ENCODE measurements around the gene SMIM22.

The SMIM22 gene

DNA sequence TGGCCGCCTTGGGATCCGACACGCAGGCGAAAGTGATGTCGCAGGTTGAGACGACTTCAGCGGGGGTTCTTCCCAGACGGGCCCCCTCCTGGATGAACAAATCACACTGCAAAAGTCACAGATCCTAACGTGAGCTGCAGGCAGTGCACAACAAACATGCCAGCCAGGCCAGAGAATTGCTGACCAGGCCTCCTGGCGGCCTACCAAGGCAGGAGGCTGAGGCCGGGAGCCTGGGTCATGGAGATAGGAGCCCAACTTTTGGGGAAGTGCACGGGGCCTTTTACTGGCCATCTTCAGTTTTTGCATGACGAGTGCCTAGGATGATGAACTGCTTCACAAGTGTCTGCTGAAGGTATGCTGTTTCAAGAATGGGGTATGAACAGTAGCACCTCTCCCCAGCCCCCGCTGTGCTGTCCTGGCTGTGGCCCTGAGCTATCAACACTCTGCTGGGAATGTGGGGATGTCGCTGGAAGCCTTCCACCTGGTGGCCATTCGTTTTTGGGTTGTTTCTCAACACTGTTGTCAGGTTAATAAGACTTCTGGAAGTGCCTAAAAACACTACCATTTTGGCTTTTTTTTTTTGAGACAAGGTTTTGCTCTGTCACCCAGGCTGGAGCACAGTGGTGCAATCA lies 19.5 kb downstream of the SMIM22 start:
- no peak for DNase-seq (ENCODE audit: low spot score)

DNA sequence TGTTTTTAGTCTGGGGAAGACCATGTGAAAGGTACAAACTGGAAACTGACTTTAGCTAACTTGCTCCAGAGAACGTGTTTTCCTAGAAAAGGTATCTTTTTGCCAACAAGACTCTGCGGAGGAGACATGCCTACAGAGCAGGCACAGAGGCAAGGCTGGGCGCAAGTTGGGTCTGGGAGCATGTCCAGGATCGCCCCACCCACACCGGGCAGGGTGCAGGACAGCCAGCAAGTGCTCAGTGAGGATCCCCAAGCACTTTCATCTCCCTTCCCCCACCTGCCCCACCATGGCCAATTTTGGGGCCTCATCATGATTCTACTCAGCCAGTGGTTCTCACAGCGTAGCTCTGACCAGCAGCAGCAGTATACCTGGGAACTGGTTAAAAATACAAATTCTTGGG lies 25.5 kb downstream of the SMIM22 start:
- no peak for DNase-seq (ENCODE audit: low spot score)

DNA sequence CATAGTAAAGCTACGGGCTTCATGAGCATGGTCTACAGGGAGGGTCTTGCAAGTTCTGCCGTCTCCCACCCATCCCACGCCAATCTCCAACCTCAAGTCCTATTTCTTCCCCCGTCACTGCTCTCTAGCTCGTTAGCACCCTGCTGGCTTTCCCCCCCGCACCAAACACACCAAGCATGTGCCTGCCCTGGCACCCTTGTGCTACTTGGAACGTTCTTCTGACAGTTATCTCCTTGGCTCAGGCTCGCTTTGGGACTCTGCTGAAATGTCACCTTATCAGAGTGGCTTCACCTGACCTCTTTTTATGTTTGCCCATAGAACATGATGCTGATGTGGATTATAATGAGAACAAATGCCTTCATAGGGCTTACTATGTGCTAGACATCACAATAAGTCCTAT lies 30.0 kb downstream of the SMIM22 start:
- DNase-seq (ENCODE audit: low spot score), result peak; percentile 80

DNA sequence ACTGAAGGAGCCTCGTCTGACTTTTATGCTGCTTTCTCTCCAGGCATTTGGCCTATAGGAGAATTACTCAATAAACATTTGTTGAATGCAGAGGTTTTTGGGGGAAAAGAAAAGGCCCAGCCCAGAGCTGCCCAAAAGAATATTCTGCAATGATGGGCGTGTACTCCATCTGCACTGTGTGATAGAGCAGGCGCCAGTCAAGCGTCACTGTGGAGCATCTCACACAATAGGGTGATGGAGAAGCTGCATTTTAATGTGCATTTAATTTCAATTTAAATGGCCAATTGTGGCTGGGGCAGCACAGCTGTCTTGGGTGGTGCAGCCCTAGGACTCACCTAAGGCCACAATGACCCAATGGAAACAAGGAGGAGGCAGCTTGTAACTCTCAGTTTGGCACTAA lies 31.4 kb downstream of the SMIM22 start:
- peak; percentile 65 for DNase-seq (ENCODE audit: low spot score)

DNA sequence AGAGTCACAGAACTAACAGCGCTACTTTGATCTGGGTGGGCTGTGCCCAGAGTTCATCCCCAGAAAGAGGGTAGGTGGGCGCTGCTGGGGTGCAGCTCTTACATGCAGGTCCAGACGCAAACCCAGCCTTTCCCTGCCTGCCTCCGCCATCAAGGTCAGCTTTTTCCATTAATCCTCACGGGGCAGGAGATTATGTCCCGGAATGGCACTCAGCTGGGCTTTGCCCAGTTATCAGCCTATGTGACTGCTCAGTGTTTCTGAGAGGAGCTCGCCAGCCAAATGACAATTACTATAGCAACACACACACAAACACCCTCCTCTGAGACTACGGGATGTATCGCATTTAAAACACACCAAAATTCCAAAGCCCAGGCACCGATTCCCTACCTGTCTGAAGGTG lies 31.8 kb downstream of the SMIM22 start:
- no peak for DNase-seq (ENCODE audit: low spot score)

DNA sequence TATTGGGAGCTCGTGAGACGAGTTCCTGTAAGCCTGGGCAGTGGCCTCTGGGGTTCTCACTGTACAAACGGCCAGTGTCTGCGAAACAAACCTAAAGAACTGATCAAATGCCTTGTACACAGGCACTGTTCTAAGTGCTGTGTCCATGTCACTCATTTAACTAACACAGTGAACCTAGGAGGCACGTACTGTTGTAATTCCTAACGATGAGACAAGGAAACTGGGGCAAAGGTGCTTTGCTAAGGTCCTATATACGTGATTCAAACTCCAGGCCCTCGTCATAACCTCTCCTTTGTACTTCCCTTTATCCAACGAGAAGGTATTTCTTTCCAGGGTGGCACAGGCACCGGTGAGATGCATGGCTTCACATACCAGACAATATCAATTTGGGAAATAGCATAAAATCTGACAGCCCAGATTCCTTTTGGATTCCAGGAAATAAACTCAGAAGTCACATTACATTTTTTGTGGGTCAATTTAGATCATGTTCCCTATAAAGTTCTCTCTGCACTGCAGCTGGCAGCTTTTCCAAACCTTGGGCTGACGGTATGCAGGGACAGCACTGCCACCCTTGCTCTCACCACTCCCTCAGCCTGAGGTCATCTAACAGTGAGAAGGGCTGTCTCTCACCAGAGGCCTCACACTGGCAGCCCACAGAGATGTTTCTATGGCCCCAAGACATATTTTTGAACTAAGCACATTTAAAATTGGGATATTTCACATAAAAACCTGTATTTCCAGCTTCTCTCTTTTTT lies 33.6 kb downstream of the SMIM22 start:
- DNase-seq (ENCODE audit: low spot score), result no peak

DNA sequence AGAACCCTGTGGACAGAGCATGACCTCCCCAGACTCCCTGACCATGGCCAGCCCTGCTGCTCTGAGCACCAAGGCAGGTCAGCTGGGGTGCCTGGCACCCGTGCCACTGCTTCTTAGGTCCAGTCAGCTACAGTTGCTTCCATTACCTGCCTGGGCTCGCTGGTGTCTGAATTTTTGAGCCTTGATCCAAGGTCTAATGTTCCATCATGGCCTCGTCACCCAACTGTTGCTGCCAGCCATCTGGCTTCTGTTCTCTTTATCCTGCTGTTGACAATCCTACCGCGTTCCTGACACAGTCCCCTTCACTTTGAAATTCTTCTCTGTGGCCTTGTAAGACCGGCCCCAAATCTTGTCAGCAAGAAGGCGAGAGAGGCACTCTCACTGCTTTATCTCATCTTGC lies 35.2 kb downstream of the SMIM22 start:
- no peak for DNase-seq (ENCODE audit: low spot score)

DNA sequence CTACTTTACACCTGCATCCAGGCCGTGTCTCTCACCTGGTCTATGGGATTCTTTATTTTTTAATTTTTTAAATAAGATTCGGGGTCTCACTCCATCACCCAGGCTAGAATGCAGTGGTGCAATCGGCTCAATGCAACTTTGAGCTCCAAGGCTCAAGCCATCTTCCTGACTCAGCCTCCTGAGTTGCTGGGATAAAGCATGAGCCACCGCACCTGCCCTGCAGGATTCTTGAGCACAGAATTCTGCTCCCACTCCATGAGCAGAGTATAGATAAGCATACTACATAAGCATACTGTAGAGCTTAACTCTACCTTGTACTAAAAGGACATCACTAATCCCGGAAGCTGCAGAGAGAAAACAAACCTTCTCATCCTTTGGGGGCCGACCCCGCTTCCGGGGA lies 36.4 kb downstream of the SMIM22 start:
- DNase-seq (ENCODE audit: low spot score), result no peak

DNA sequence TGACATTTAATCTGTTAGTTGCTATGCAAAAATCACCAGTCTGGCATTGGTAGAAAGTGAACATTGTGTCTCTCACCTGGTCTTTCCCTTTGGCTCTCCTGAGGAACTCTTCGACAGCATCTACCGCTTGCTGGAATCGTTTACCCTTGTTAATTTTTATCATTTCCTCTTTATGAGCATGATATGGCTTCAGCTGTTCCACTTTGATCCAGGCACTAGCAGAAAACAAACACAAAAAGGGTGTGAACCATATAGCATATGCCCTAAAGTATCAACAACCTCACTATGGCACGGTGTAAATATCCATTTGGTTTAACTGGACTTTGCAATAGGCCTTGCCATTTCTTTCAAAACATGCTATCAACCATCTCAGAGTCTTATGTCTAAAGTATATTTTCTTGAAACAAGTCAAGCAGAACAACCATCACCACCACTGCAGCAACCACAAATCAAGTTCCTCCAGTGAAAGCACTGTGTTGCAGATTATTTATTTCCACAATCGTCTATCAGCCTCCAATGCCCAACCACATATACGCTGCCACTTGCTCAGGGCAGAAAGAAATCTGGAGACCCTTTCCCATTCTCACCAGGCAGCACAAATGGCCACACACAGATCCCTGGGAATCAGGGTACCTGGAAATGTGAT lies 37.7 kb downstream of the SMIM22 start:
- DNase-seq (ENCODE audit: low spot score), result no peak

DNA sequence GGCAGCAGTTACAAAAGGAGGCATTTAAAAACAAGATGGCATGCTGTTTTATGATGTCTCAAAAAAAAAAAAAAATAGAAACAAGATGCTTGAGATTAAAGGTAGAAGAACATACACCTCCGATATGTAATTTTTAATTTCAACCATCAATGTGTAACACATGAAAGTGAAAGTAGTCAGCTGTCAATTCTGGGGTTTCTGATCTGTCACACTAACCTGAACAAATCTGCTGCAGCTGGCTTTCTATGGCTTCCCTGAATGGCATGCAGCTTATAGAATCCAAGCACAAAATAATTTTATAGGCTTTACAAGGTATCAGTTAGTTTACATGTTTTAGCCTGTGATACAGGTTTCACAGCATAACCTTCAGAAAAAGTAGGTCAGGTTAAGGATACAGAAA lies 38.4 kb downstream of the SMIM22 start:
- no peak for DNase-seq (ENCODE audit: low spot score)

DNA sequence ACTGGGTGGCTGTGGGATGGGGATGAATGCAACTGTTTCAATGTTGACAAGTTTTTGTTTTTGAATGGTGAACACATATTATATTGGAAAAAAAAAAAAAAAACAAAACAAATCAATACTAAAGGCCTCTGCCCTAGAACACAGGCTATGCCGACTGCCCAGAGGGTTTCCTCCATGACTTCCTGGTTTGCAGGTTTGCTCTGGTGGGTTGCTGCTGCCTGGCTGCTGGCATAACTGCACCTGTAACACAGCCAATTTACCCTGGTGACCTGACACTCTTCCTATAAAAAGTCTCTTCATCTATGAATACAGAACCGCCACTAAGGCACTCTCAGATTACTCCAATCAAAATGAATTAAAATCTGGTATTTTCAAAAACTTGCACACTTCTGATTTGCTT lies 41.6 kb downstream of the SMIM22 start:
- DNase-seq (ENCODE audit: low spot score), result no peak

DNA sequence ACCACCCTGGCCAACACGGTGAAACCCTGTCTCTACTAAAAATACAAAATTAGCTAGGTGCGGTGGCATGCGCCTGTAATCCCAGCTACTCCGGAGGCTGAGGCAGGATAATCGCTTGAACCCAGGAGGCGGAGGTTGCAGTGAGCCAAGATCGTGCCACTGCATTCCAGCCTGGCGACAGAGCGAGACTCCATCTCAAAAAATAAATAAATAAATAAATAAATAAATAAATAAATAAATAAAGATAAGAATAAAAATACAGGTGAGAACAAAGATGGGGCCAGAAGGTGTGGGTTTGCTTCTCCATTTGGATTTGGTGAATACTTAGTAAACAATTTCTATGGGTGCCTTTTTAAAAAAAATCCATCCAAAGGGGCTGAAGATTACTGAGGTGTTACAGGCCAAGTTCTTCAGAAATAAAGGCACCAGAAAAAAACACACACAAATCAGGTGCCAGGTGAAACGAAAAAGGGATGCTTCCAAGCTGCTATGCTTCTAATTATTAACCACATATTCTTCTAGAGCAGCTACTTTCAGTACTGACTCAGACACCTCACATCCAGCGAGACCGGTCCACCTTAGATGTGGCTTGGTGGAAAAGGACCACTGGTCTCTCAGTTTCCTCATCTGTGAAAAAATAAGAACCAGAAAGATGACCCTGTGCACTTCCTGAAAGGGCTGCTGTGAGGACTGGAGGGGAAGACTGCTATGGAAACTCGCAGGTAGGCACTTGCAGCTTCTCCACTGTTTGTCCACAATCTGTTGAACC lies 42.7 kb downstream of the SMIM22 start:
- no peak for DNase-seq (ENCODE audit: low spot score)

DNA sequence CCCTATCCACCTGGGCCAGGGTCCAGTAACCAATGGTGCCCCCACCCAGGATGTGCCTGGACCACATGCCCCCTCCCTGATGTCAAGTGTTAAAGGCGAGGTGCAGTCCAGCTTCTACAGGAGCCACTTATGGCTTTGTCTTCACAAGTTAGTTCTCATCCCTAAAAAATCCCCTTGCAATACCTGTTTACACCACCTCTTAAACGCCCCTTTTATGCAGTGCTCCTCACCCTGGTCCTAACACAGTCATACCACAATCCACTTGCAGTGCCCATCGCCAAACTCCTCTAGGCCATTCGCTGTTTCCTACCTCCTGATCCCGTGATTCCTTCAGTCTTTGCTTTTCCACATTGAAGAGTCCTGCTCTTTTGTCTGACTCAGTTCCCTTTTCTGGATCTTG lies 44.8 kb downstream of the SMIM22 start:
- no peak for DNase-seq (ENCODE audit: low spot score)

DNA sequence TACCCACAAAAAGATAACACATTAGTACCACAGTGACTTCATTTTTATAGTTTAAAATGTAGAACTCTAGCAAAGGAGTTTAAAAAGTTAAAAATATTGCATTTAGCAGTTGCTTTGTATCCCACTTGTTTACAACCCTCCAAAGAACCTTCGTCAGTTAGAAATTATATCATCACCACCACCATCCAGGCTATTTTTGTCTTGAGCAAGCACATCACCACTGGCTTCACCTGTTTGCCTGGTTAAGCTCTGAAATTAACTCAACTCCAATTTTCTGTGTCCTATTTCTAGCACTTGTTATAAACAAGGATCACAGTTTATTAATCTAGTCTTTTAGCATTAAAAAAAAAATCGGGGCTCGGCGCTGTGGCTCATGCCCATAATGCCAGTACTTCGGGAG lies 45.8 kb downstream of the SMIM22 start:
- no peak for DNase-seq (ENCODE audit: low spot score)
